Measurements from ENCODE around the gene LRRC8C. TPM values are rescaled to one million over a fixed set of nuclear protein-coding genes. Genes with fewer than 3 reads are reported as not detected.

Gene LRRC8C
- total RNA-seq, 4 donors from 2014 or later, result 4.4 to 11.0 (median 8.2) TPM

- DNase-seq, result no peak
- no peak overlapping the region for H3K4me3 ChIP-seq (replicated peaks in 1 of 3)
- no peaks in the 10 kb centered on the region for H3K4me1 ChIP-seq
- H3K36me3 ChIP-seq, result no peaks in the 10 kb centered on the region
- H3K9me3 ChIP-seq, result no peaks in the 10 kb centered on the region
- H3K27me3 ChIP-seq, result no peaks in the 10 kb centered on the region
- WGBS, 2 donors, result 95 to 98% methylated on average over 2 of the region's 2 CpGs
- TF ChIP-seq POLR2A (IDR thresholded peaks at IDR 0.05) (no peak), CTCF (IDR thresholded peaks at IDR 0.05) (no peak)
- no peak overlapping the region for H3K27ac ChIP-seq
- intact Hi-C loops (cut with DNase I), result no loop called here
Measured at GRCh38 chr1:89681045-89681729, 48.3 kb downstream of the LRRC8C start.

- intact Hi-C loops (cut with DNase I), result no loop called here
- TF ChIP-seq CTCF (IDR thresholded peaks at IDR 0.05), result no peak
- no peak for TF ChIP-seq POLR2A (IDR thresholded peaks at IDR 0.05)
- H3K4me1 ChIP-seq, result no peaks in the 10 kb centered on the region
- no peak overlapping the region for H3K4me3 ChIP-seq (replicated peaks in 1 of 3)
- no peaks in the 10 kb centered on the region for H3K36me3 ChIP-seq
- H3K9me3 ChIP-seq, result no peaks in the 10 kb centered on the region
- no peaks in the 10 kb centered on the region for H3K27me3 ChIP-seq
- H3K27ac ChIP-seq, result no peak overlapping the region
- DNase-seq, result no peak
Measured at GRCh38 chr1:89682611-89683010, 49.7 kb downstream of the LRRC8C start.

- Histone ChIP-seq H3K9me3 (no peaks in the 10 kb centered on the region), H3K36me3 (no peaks in the 10 kb centered on the region), H3K27ac (no peak overlapping the region), H3K4me3 (replicated peaks in 1 of 3) (no peak overlapping the region), H3K27me3 (no peaks in the 10 kb centered on the region), H3K4me1 (no peaks in the 10 kb centered on the region)
- TF ChIP-seq CTCF (IDR thresholded peaks at IDR 0.05) (no peak), POLR2A (IDR thresholded peaks at IDR 0.05) (no peak)
- intact Hi-C loops (cut with DNase I), result no loop called here
- no peak for DNase-seq
- 90 to 97% methylated on average over 2 of the region's 2 CpGs for WGBS, 2 donors
Measured at GRCh38 chr1:89685461-89685860, 52.5 kb downstream of the LRRC8C start.

- Histone ChIP-seq H3K9me3 (no peaks in the 10 kb centered on the region), H3K27me3 (no peaks in the 10 kb centered on the region), H3K36me3 (no peaks in the 10 kb centered on the region), H3K4me1 (no peaks in the 10 kb centered on the region), H3K4me3 (replicated peaks in 1 of 3) (no peak overlapping the region), H3K27ac (no peak overlapping the region)
- intact Hi-C loops (cut with DNase I), result no loop called here
- 82 to 85% methylated on average over 5 of the region's 5 CpGs for WGBS, 2 donors
- DNase-seq, result no peak
- no peak for TF ChIP-seq CTCF (IDR thresholded peaks at IDR 0.05)
- TF ChIP-seq POLR2A (IDR thresholded peaks at IDR 0.05), result no peak
Measured at GRCh38 chr1:89686520-89686919, 53.6 kb downstream of the LRRC8C start.

- no peak for DNase-seq
- H3K27ac ChIP-seq, result no peak overlapping the region
- no peak for TF ChIP-seq POLR2A (IDR thresholded peaks at IDR 0.05)
- TF ChIP-seq CTCF (IDR thresholded peaks at IDR 0.05), result no peak
- H3K9me3 ChIP-seq, result no peaks in the 10 kb centered on the region
- no peaks in the 10 kb centered on the region for H3K4me1 ChIP-seq
- H3K4me3 ChIP-seq (replicated peaks in 1 of 3), result no peak overlapping the region
- H3K27me3 ChIP-seq, result no peaks in the 10 kb centered on the region
- intact Hi-C loops (cut with DNase I), result no loop called here
- H3K36me3 ChIP-seq, result no peaks in the 10 kb centered on the region
Measured at GRCh38 chr1:89687254-89687653, 54.3 kb downstream of the LRRC8C start.

All from thyroid gland (tissue), 4 donors.